HEK293 (cell line): ENCODE data around the gene SQSTM1.

ENCODE experiments used
- CTCF ChIA-PET: fragments of 350-600 bp; formaldehyde crosslinking; extraction: SDS; loops from one replicate; lab custom pipeline; 2021; ENCODE audit warnings: antibody characterized with exemption; lab: Yijun Ruan, JAX
- POLR2A ChIA-PET: fragments of 300-600 bp; formaldehyde crosslinking; extraction: SDS; loops from one replicate; lab custom pipeline; 2020; ENCODE audit warnings: antibody characterized with exemption, inconsistent platforms; lab: Yijun Ruan, JAX
- H3K27ac ChIP-seq: fragments of 200-500 bp; sonication (Bioruptor generic); 2 replicates; pipeline ENCODE4 v1.5.1; 2014; ENCODE audit warnings: low read depth, low read length, control low read depth, inconsistent platforms; ENCODE audit errors: extremely low read depth
- H3K36me3 ChIP-seq, 2 experiments: fragments of 200-500 bp in 1 of 2; sonication (Bioruptor generic) in 1 of 2; 1 replicate in 1 of 2; 2 replicates in 1 of 2; pipeline ENCODE4 v1.5.1; 2014 to 2017; ENCODE audit warnings: inconsistent platforms in 2 of 2, low read length in 2 of 2; ENCODE audit not compliant: control insufficient read depth in 2 of 2, insufficient read depth in 1 of 2
- H3K4me1 ChIP-seq: fragments of 200-500 bp; sonication (Bioruptor generic); 2 replicates; pipeline ENCODE4 v1.5.1; 2014; ENCODE audit warnings: mild to moderate bottlenecking, low read length, inconsistent platforms; ENCODE audit not compliant: control insufficient read depth, insufficient read depth
- H3K4me3 ChIP-seq: 2 replicates; pipeline ENCODE4 v1.5.1; 2011; ENCODE audit warnings: low read depth, mild to moderate bottlenecking, control low read depth, low read length, moderate library complexity
- H3K9me3 ChIP-seq: fragments of 200-500 bp; sonication (Bioruptor generic); 2 replicates; pipeline ENCODE4 v1.5.1; 2014; ENCODE audit warnings: low read depth, low read length, inconsistent platforms; ENCODE audit not compliant: control insufficient read depth, insufficient read depth
- IKZF3 ChIP-seq: fragments of 450-650 bp; IDR thresholded peaks from 2 replicates; pipeline ENCODE4 v1.5.0; 2018; ENCODE audit warnings: missing biosample characterization, mild to moderate bottlenecking, missing genetic modification characterization, moderate library complexity
- KLF1 ChIP-seq: fragments of 450-650 bp; formaldehyde crosslinking; IDR thresholded peaks from 2 replicates; pipeline ENCODE4 v1.5.1; 2016; ENCODE audit warnings: missing biosample characterization, missing genetic modification characterization
- KLF16 ChIP-seq: fragments of 450-650 bp; formaldehyde crosslinking; IDR thresholded peaks from 2 replicates; pipeline ENCODE4 v1.5.1; 2017; ENCODE audit warnings: missing biosample characterization, missing genetic modification characterization
- KLF7 ChIP-seq: fragments of 450-650 bp; formaldehyde crosslinking; IDR thresholded peaks from 2 replicates; pipeline ENCODE4 v1.5.1; 2016; ENCODE audit warnings: missing biosample characterization, missing genetic modification characterization, borderline replicate concordance
- PRDM6 ChIP-seq: fragments of 450-650 bp; formaldehyde crosslinking; IDR thresholded peaks from 2 replicates; pipeline ENCODE4 v1.5.1; 2017; ENCODE audit warnings: missing biosample characterization, missing genetic modification characterization
- WT1 ChIP-seq: fragments of 450-650 bp; formaldehyde crosslinking; IDR thresholded peaks from 2 replicates; pipeline ENCODE4 v1.5.1; 2016; ENCODE audit warnings: missing biosample characterization, missing genetic modification characterization
- ZBTB11 ChIP-seq: fragments of 450-650 bp; formaldehyde crosslinking; conservative IDR thresholded peaks from 2 replicates; pipeline ENCODE4 v1.5.1; 2016; ENCODE audit warnings: low read depth, missing biosample characterization, missing genetic modification characterization
- ZIC2 ChIP-seq: fragments of 450-650 bp; formaldehyde crosslinking; IDR thresholded peaks from 2 replicates; pipeline ENCODE4 v1.5.1; 2016; ENCODE audit warnings: missing biosample characterization, missing genetic modification characterization
- ZNF10 ChIP-seq: fragments of 450-650 bp; formaldehyde crosslinking; IDR thresholded peaks from 2 replicates; pipeline ENCODE4 v1.5.1; 2017; ENCODE audit warnings: missing biosample characterization, missing genetic modification characterization
- ZNF169 ChIP-seq: fragments of 450-650 bp; formaldehyde crosslinking; IDR thresholded peaks from 2 replicates; pipeline ENCODE4 v1.5.1; 2016; ENCODE audit warnings: missing biosample characterization, missing genetic modification characterization
- ZNF223 ChIP-seq: fragments of 450-650 bp; formaldehyde crosslinking; IDR thresholded peaks from 2 replicates; pipeline ENCODE4 v1.5.1; 2016; ENCODE audit warnings: missing biosample characterization, missing genetic modification characterization
- ZNF23 ChIP-seq: fragments of 450-650 bp; formaldehyde crosslinking; IDR thresholded peaks from 2 replicates; pipeline ENCODE4 v1.5.1; 2016; ENCODE audit warnings: missing biosample characterization, missing genetic modification characterization, borderline replicate concordance
- ZNF26 ChIP-seq: fragments of 450-650 bp; formaldehyde crosslinking; IDR thresholded peaks from 2 replicates; pipeline ENCODE4 v1.5.1; 2016; ENCODE audit warnings: missing biosample characterization, missing genetic modification characterization
- ZNF416 ChIP-seq: fragments of 450-650 bp; formaldehyde crosslinking; IDR thresholded peaks from 2 replicates; pipeline ENCODE4 v1.5.1; 2016; ENCODE audit warnings: missing biosample characterization, missing genetic modification characterization
- ZNF488 ChIP-seq: fragments of 450-650 bp; formaldehyde crosslinking; IDR thresholded peaks from 2 replicates; pipeline ENCODE4 v1.5.1; 2016; ENCODE audit warnings: missing biosample characterization, missing genetic modification characterization
- ZNF549 ChIP-seq: fragments of 450-650 bp; IDR thresholded peaks from 2 replicates; pipeline ENCODE4 v1.5.1; 2018; ENCODE audit warnings: missing biosample characterization, missing genetic modification characterization, mild to moderate bottlenecking, inconsistent platforms, moderate library complexity
- ZNF670 ChIP-seq: fragments of 450-650 bp; formaldehyde crosslinking; IDR thresholded peaks from 2 replicates; pipeline ENCODE4 v1.5.1; 2016; ENCODE audit warnings: missing biosample characterization, missing genetic modification characterization, low read depth
- ZNF76 ChIP-seq: fragments of 450-650 bp; formaldehyde crosslinking; IDR thresholded peaks from 2 replicates; pipeline ENCODE4; 2016; ENCODE audit warnings: low read depth, missing biosample characterization, missing genetic modification characterization, borderline replicate concordance
- ZNF768 ChIP-seq: fragments of 450-650 bp; formaldehyde crosslinking; IDR thresholded peaks from 2 replicates; pipeline ENCODE4 v1.5.1; 2018; ENCODE audit warnings: missing biosample characterization, mild to moderate bottlenecking, missing genetic modification characterization
- ZSCAN4 ChIP-seq: fragments of 450-650 bp; formaldehyde crosslinking; IDR thresholded peaks from 2 replicates; pipeline ENCODE4 v1.5.1; 2017; ENCODE audit warnings: missing biosample characterization, missing genetic modification characterization
- ZXDB ChIP-seq: fragments of 450-650 bp; formaldehyde crosslinking; IDR thresholded peaks from 2 replicates; pipeline ENCODE4 v1.5.1; 2016; ENCODE audit warnings: missing biosample characterization, missing genetic modification characterization

Gene SQSTM1

GRCh38 chr5:179822444-179822990, 1.8 kb downstream of the SQSTM1 start:
- no peak for TF ChIP-seq ZNF416
- TF ChIP-seq ZIC2 (tag by site-specific recombination) = peak; percentile 61
- Histone ChIP-seq H3K27ac (no peak overlapping the region; the same call in 1 of the 2 replicates), H3K9me3 (no peaks in the 10 kb centered on the region), H3K4me1 (peaks cover 19% of the 10 kb centered on the region), H3K36me3 (peaks cover 16 to 53% of the 10 kb centered on the region in 2 experiments), H3K4me3 (no peak overlapping the region)
- ChIA-PET POLR2A (interaction anchor here (0.6 to 1.6 kb wide), 9 partner anchors 8 to 199 kb away, joined by 3 to 13 read pairs (median 4); partner anchors contain the start of gene HNRNPH1), CTCF (interaction anchor here (0.6 to 0.7 kb wide), 2 partner anchors 120 to 132 kb away, joined by 3 to 5 read pairs; no protein-coding TSS in a partner anchor)

GRCh38 chr5:179823937-179824744, 3.4 kb downstream of the SQSTM1 start:
- no peaks in the 10 kb centered on the region for H3K9me3 ChIP-seq
- peaks cover 27 to 69% of the 10 kb centered on the region in 2 experiments for H3K36me3 ChIP-seq
- H3K27ac ChIP-seq = no peak overlapping the region
- ChIA-PET POLR2A (no interaction called here), CTCF (no interaction called here)
- H3K4me1 ChIP-seq = peaks cover 17% of the 10 kb centered on the region
- TF ChIP-seq ZSCAN4 (tag by site-specific recombination) (no peak), KLF7 (tag by site-specific recombination) (no peak), ZNF26 (tag by site-specific recombination) (no peak), ZNF10 (no peak), PRDM6 (tag by site-specific recombination) (no peak), ZBTB11 (tag by site-specific recombination) (no peak), ZNF670 (tag by site-specific recombination) (no peak), WT1 (tag by site-specific recombination) (no peak)
- H3K4me3 ChIP-seq = no peak overlapping the region

GRCh38 chr5:179824745-179825112, 4.0 kb downstream of the SQSTM1 start:
- ChIA-PET CTCF (no interaction called here), POLR2A (no interaction called here)
- Histone ChIP-seq H3K27ac (no peak overlapping the region), H3K36me3 (peaks cover 31 to 75% of the 10 kb centered on the region in 2 experiments), H3K4me1 (peaks cover 12% of the 10 kb centered on the region), H3K4me3 (no peak overlapping the region), H3K9me3 (no peaks in the 10 kb centered on the region)
- TF ChIP-seq ZNF76 (tag by site-specific recombination) = no peak
- TF ChIP-seq ZNF549 = no peak
- TF ChIP-seq ZNF768 (tag by site-specific recombination) = no peak
- no peak for TF ChIP-seq ZNF169 (tag by site-specific recombination)
- no peak for TF ChIP-seq KLF1 (tag by site-specific recombination)
- TF ChIP-seq IKZF3 (tag by site-specific recombination) = no peak
- no peak for TF ChIP-seq ZNF488
- no peak for TF ChIP-seq KLF16 (tag by site-specific recombination)
- TF ChIP-seq KLF7 (tag by site-specific recombination) = no peak
- TF ChIP-seq ZNF23 (tag by site-specific recombination) = no peak
- TF ChIP-seq ZXDB (tag by site-specific recombination) = no peak
- TF ChIP-seq ZNF223 (tag by site-specific recombination) = no peak
